Measurements from ENCODE around the gene RO60. TPM values are rescaled to one million over a fixed set of nuclear protein-coding genes. Genes with fewer than 3 reads are reported as not detected.
"Not testable (repeated sequence)": the region's sequence is repeated elsewhere in the genome, so short reads cannot be mapped to it uniquely, and the experiment has no call there.

RO60 gene
- 47.8 TPM for total RNA-seq
- long read RNA-seq, full-length matches to known transcripts: 32 of 43 reads
- long read RNA-seq, partial matches to known transcripts: 0 of 43 reads
- long read RNA-seq, other reads (novel, unspliced or antisense): 11 of 43 reads

DNA sequence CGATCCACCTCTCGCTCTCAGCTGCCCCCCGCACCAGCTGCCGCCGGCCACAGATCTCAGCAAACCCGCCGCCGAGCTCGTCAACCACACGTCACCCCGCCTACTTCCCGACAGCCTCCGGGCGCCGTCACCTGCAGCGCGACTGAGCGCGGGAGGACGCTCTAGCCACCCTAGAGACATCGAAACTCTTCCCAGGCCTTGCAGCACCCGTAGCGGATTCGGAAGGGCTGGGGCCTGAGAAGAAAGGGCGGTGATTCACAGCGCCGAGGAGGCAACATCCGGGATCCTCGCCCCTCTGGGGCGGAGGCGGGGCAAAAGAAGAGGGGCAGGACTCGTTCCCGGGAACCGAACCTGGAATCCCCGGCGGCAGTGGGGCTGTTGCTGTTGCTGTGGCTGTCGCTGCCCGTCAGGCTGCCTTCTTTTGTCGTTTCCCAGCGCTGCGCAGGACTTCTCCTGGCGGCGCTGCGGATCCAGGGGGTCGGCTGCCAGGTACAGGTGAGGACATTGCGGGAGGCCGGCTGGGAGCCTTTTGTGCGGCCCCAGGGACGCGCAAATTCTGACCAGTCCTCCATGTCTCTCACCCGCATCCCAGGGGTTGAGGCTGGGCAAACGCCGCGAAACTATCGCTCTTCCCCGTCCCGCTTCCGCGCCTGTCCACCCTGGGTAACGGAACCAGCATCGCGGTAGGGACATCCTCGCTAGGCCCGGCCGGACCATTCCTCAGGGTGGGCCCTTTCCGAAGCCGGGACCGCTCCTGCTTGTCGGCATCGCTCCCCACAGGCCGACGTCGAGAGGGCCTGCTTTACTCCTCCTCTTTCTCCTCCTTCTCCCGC, at the start of gene RO60, which contains the start of gene UCHL5:
RO60 (plus strand) TSS at position 331 of the 833 bp plus-strand sequence. CDS start 9,443 bp downstream, outside the sequence.
UCHL5 (minus strand) TSS at position 79 of the 833 bp plus-strand sequence. CDS start 100 bp downstream, outside the sequence.
- peak; percentile 97 for ATAC-seq (ENCODE audit: poor library complexity)
- intact Hi-C loops (cut with DNase I): loop anchor here (10.0 kb wide), 1 partner anchor 65 kb away; the partner anchor contains the start of gene CDC73
- peak; percentile 97 for DNase-seq

GRCh38 chr1:193011406-193011805, 48.0 kb upstream of the RO60 start:
- DNase-seq (no peak), ATAC-seq (ENCODE audit: poor library complexity) (no peak)
- intact Hi-C loops (cut with DNase I): no loop called here

DNA sequence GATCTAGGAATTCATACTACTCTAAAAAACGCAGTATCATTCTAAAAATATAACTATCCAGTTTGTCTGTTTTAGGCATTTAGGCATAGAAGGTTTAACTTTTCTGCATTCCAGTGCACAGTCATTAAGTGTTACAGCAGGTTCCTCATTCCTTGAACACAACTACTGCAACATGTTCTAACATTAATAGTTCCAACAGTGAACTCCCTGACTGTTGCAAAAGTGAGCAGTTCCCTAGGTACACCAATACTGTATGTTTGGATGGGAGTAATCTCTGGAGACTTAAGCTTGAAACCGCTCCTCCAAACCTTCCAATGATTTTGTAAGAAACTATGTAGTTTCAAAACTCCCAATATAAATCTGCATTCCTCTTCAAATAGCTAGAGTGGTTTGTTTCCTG, 46.4 kb upstream of the RO60 start:
- ATAC-seq (ENCODE audit: poor library complexity): peak; percentile 78
- DNase-seq: no peak
- intact Hi-C loops (cut with DNase I): no loop called here

GRCh38 chr1:193013707-193014106, 45.7 kb upstream of the RO60 start:
- ATAC-seq (ENCODE audit: poor library complexity) (peak; percentile 88), DNase-seq (no peak)
- intact Hi-C loops (cut with DNase I): no loop called here

- no peak for ATAC-seq (ENCODE audit: poor library complexity)
- DNase-seq: no peak
- intact Hi-C loops (cut with DNase I): no loop called here
Observed at GRCh38 chr1:193014400-193014799, 45.0 kb upstream of the RO60 start.

DNA sequence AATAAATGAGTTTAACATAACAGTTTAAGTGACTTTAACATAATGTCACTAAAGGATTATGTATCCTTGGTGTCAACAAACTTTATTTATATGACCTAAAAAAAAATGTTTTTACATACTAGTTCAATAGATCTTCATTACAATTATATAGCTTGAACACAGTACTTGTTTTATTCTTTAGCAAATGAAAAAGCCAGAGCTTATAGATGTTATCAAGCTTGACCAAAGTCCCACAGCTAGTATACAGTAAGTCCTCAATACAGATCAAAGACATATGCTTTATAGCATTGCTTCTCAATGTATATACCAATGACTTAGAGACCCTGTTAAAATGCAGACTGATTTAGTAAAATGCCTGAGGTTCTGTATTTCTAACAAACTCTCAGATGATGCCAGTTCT, 42.6 kb upstream of the RO60 start:
- DNase-seq: no peak
- no peak for ATAC-seq (ENCODE audit: poor library complexity)
- intact Hi-C loops (cut with DNase I): no loop called here

- peak; percentile 83 for ATAC-seq (ENCODE audit: poor library complexity)
- intact Hi-C loops (cut with DNase I): loop anchor here (5.0 to 10.0 kb wide), 2 partner anchors 215 to 542 kb away; partner anchors contain the start of gene RGS2
- DNase-seq: no peak
Observed at GRCh38 chr1:193019442-193020026, 39.9 kb upstream of the RO60 start.

DNA sequence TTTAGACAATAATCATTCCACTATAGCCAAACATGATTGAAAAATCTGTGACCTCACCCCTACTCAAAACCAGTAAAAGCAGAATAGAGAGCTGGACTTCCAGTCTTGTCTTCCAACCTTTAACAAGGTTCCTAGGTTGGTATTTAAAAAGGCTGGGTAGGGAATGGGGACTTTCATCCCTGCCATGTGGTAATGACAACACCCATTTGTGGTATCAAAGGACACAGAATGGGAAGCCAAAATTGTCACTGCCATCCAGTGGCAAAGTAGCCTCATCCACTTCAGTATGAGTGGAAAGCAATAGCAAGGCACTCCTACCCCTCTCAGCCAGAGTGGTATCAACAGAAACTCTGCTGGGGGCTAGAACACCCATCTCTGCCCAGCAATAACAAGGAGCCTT, 34.2 kb upstream of the RO60 start:
- DNase-seq (no peak), ATAC-seq (ENCODE audit: poor library complexity) (no peak)
- intact Hi-C loops (cut with DNase I): loop anchor here (10.0 kb wide), 1 partner anchor 220 kb away; the partner anchor contains the start of gene RGS2

GRCh38 chr1:193030280-193030679, 29.1 kb upstream of the RO60 start:
- intact Hi-C loops (cut with DNase I): no loop called here
- DNase-seq (no peak), ATAC-seq (ENCODE audit: poor library complexity) (no peak)

DNA sequence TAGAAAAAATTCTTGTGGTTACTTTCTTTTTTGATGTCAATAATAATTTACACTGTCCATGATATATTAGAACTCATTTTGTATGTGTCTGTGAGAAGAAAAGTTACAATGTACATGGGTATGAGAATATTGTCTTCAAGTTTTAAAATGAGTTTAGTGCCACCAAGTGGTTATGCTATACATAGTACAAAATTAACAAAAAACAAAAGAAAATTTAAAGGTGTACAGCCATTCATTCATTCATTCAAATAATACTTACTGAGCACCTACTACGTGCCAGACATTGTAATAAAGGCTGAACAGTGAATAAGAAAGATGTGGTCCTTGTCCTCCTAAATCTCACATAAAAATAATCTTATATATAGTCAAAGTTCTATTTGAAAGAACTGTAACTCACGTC, 28.0 kb upstream of the RO60 start:
- intact Hi-C loops (cut with DNase I): no loop called here

DNA sequence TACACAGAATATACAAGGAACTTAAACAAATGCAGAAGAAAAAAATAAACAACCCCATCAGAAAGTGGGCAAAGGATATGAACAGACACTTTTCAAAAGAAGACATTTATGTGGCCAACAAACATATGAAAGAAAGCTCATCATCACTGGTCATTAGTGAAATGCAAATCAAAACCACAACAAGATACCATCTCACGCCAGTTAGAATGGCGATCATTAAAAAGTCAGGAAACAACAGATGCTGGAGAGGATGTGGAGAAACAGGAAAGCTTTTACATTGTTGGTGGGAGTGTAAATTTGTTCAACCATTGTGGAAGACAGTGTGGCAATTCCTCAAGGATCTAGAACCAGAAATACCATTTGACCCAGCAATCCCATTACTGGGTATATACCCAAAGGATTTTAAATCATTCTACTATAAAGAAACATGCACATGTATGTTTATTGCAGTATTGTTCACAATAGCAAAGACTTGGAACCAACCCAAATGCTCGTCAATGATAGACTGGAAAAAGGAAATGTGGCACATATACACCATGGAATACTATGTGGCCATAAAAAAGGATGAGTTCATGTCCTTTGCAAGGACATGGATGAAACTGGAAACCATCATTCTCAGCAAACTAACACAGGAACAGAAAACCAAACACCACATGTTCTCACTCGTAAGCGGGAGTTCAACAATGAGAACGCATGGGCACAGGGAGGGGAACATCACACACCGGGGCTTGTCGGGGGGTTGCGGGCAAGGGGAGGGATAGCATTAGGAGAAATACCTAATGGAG, 26.6 kb upstream of the RO60 start:
- ATAC-seq (ENCODE audit: poor library complexity); DNase-seq; intact Hi-C loops (cut with DNase I): not testable (repeated sequence)

More for the DNA sequence above, 28.0 kb upstream of the RO60 start:
- no peak for DNase-seq
- ATAC-seq (ENCODE audit: poor library complexity): no peak

DNA sequence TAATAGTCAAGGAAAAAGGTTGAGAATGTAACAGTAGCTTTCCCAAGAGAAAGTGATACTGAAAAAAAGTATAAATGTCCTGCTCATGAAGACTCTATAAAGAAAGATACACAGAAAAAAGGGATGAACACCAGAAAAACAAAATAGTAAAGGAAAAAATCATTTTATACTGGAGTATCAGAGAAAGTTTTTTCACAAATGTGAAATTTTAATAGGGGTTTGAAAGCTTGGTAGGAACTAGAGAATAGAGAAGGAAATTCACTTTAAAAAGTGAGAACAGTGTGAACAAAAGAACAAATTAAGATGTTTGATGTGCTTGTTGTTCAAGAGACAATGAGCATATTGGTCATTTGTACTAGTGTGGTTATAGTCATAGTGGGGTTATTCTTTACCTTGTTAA, 25.8 kb upstream of the RO60 start:
- ATAC-seq (ENCODE audit: poor library complexity) (no peak), DNase-seq (no peak)
- intact Hi-C loops (cut with DNase I): no loop called here

DNA sequence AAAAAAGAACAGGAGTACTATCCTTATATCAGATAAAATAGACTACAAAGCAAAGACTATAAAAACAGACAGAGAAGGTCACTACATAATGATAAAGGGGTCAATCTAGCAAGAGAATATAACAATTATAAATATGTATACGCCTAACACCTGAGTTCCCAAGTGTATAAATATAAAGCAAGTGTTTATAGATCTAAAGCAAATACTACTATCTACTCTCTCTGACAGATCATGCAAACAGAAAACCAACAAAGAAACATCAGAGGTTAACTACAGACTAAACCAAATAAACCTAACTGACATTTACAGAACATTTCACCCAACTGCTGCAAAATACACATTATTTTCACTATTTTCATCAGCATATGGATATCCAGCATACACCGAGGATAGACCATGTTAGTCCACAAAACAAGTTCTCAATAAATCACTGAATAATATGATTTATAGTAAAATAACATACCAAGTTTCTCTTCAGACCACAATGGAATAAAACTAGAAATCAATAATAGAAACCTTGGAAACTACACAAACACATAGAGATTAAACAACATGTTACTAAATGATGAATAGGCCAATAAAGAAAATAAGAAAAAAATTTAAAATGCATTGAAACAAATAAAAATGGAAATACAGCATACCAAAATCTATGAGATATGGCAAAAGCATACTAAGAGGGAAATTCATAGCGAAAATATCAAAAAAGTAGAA, 22.9 kb upstream of the RO60 start:
- ATAC-seq (ENCODE audit: poor library complexity): no peak

DNA sequence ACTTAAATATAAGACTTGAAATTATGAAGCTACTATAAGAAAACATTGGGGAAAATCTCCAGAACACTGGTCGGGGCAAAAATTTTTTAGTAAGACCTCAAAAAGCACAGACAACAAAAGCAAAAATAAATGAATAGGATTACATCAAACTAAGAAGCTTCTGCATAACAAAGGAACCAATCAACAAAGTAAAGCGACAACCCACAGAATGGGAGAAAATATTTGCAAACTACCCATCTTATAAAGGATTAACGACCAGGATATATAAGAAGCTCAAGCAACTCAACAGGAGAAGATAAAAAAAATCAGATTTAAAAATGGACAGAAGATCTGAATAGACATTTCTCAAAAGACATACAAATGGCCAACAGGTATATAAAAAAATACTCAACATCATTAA, 19.4 kb upstream of the RO60 start:
- DNase-seq: no peak
- intact Hi-C loops (cut with DNase I): no loop called here

More for the DNA sequence above, 22.9 kb upstream of the RO60 start:
- no peak for DNase-seq
- intact Hi-C loops (cut with DNase I): no loop called here

DNA sequence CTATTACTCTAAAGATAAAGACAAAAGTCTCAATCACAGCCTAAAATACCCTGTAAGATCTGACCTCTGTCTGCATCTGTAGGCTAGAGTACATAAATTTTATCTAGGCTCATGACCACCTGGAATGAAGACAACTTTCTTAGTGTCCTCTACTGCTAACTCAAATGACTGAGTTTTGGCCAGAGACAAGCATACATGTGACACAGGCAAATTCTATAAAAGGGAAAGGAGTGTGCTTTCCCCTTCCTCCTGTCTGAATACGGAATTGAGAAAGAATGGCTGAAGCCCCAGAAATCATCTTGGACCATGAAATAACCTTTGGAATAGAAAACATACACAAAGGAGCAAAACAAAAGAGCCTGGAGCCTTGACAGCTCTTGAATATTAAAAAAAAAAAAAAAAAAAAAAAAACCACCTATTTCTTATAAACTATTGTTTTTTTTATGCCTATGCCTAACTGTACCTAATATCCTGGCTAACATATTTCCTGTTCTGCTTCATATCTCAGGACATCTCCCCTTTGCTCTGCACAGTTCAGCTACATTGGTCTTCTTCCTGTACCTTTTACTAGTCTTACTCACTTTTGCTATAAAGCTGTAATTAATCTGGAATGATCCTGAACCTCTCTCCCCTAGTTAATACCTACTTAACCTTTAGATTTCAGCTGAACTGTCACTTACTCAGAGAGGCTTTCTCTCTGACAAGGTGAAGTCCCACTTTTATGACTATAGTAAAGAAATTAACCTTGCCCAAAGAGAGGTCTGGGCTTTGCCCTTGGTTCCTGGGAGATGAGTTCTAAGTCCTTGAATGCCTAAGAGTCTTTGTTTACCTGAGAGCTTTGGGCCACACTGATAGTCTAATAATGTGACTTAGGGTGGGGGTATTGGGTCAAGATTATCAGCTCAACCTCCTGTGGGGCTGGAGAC, 16.4 kb upstream of the RO60 start:
- DNase-seq (no peak), ATAC-seq (ENCODE audit: poor library complexity) (peak; percentile 25)
- intact Hi-C loops (cut with DNase I): no loop called here

More for the DNA sequence above, 19.4 kb upstream of the RO60 start:
- no peak for ATAC-seq (ENCODE audit: poor library complexity)

GRCh38 chr1:193048913-193049312, 10.5 kb upstream of the RO60 start:
- intact Hi-C loops (cut with DNase I); ATAC-seq (ENCODE audit: poor library complexity); DNase-seq: not testable (repeated sequence)

DNA sequence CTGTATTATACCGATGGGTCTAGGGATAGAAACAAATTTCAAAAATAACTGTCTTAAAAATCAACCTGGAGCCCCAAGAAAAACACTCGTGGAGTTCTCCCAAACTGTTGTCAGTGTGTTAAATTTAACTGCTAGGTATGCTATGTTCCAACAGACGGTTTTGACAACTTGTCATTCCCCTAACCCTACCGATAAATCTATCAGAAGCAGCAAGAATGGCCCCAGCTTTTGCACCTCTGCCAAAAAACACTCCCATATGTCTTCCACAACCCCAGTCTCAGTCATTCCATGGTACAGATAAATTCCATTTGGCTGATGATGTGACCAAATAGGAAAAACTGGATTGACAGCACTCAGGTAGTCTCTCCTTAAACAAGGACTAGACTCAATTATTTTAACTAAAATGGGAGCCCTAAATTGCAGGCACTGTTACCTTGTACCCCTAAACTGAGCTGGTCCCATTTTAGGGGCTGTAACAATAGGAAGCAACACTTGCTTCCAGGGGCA, 5.2 kb upstream of the RO60 start:
- DNase-seq (no peak), ATAC-seq (ENCODE audit: poor library complexity) (no peak)
- intact Hi-C loops (cut with DNase I): no loop called here

All from Right ventricle myocardium superior (tissue), 1 donor.